Stimulated activated memory B cell treated with anti-CD40 and anti-IgM and Interleukin-4, amounts not matched to agents 10 μg/mL and 1 μg/mL and 100 μg/mL, for 72 hours (primary cell): ENCODE data around the gene PRKN.

Source experiments
- ATAC-seq: fragments of 150-1000 bp; cut with Tn5 transposase; 2 replicates; pipeline ENCODE4 v1.10.0; 2021
- H3K27ac Mint-ChIP-seq: one replicate; pipeline ENCODE4 v1.8.0; 2022; ENCODE audit warnings: mild to moderate bottlenecking, mixed read lengths
- H3K27me3 Mint-ChIP-seq: one replicate; pipeline ENCODE4 v1.8.0; 2022; ENCODE audit warnings: mixed read lengths
- H3K36me3 Mint-ChIP-seq: one replicate; pipeline ENCODE4 v1.8.0; 2022; ENCODE audit warnings: mixed read lengths
- H3K4me1 Mint-ChIP-seq: one replicate; pipeline ENCODE4 v1.8.0; 2022; ENCODE audit warnings: mixed read lengths
- H3K4me3 Mint-ChIP-seq: one replicate; pipeline ENCODE4 v1.8.0; 2022; ENCODE audit warnings: mild to moderate bottlenecking, moderate library complexity, mixed read lengths
- H3K9me3 Mint-ChIP-seq: one replicate; pipeline ENCODE4 v1.8.0; 2022; ENCODE audit warnings: mixed read lengths

Gene PRKN

DNA sequence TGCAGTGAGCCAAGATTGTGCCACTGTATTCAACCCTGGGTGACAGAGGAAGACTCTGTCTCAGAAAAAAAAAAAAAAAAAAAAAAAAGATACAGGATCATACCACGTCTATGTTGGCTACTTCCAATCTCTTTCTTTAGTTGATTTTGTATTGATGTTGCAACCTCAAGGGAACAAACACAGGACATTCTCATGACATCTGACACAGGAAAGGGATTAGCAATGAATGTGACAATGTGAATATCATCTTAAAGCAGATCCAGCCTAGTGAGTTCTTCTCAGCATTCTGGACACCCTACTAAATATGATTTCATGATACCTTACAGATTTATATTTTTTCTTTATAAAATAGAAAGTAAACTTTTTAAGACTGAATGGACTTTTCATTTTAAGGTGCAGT is 580.3 kb downstream of the PRKN start:
- H3K36me3 Mint-ChIP-seq: no peaks in the 10 kb centered on the region
- H3K9me3 Mint-ChIP-seq: no peaks in the 10 kb centered on the region
- H3K27ac Mint-ChIP-seq: no peak overlapping the region
- H3K27me3 Mint-ChIP-seq: no peaks in the 10 kb centered on the region
- no peak overlapping the region for H3K4me3 Mint-ChIP-seq
- ATAC-seq: no peak
- H3K4me1 Mint-ChIP-seq: peaks cover 11% of the 10 kb centered on the region

DNA sequence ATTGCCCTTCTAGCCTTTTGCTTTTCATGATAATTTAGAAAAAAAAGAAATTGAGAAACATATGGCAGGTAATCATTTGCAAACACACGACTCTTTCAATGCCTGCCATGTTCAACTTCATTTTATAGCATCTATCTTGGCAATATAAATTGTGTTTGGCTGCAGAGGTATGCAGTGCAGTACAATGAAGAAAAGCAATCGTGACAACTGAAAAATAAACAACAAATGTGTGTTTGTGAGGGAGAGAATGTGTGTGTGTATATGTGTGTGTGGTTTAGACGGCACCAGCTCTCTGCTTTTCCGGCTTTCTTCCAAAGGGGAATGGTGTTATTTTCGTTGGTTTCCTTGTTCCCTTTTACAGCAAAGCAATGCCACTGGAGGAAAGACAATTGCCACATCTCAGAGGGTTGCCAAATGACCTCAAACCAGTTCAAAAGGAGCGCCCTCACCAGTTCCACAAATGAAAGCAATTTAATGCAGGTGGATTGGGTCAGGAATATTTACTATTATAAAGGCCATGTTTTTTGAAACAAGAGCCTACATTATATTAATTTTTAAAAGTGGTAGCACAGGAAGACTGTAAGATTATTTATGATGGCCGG is 587.2 kb downstream of the PRKN start:
- H3K27me3 Mint-ChIP-seq: no peaks in the 10 kb centered on the region
- H3K36me3 Mint-ChIP-seq: no peaks in the 10 kb centered on the region
- ATAC-seq: no peak
- no peak overlapping the region for H3K27ac Mint-ChIP-seq
- H3K9me3 Mint-ChIP-seq: peaks cover 15% of the 10 kb centered on the region
- no peaks in the 10 kb centered on the region for H3K4me1 Mint-ChIP-seq
- H3K4me3 Mint-ChIP-seq: no peak overlapping the region

DNA sequence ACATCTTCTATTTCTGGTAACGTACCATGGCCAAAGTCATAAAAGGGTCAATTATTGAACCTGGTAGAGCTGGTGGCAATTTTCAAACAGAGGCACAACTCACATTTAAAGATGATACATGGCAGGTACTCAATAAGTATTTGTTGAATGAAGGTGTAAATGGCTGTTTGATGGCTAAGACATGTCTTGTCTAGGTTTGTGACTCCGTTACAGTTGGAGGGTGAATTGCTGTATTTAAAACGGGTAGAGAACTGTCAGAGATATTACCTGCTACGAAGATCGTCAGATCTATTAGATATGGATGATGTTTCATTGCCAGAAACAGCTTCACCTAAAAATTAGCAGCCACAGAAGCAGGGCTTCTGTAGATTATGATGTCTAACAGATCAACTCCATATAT is 601.9 kb downstream of the PRKN start:
- Mint-ChIP-seq H3K36me3 (no peaks in the 10 kb centered on the region), H3K27me3 (no peaks in the 10 kb centered on the region), H3K4me3 (no peak overlapping the region), H3K27ac (no peak overlapping the region), H3K4me1 (no peaks in the 10 kb centered on the region), H3K9me3 (no peaks in the 10 kb centered on the region)
- no peak for ATAC-seq

GRCh38 chr6:162124710-162125435 is 602.7 kb downstream of the PRKN start:
- no peaks in the 10 kb centered on the region for H3K36me3 Mint-ChIP-seq
- no peak overlapping the region for H3K27ac Mint-ChIP-seq
- H3K4me3 Mint-ChIP-seq: no peak overlapping the region
- no peak for ATAC-seq
- no peaks in the 10 kb centered on the region for H3K4me1 Mint-ChIP-seq
- no peaks in the 10 kb centered on the region for H3K9me3 Mint-ChIP-seq
- H3K27me3 Mint-ChIP-seq: no peaks in the 10 kb centered on the region

DNA sequence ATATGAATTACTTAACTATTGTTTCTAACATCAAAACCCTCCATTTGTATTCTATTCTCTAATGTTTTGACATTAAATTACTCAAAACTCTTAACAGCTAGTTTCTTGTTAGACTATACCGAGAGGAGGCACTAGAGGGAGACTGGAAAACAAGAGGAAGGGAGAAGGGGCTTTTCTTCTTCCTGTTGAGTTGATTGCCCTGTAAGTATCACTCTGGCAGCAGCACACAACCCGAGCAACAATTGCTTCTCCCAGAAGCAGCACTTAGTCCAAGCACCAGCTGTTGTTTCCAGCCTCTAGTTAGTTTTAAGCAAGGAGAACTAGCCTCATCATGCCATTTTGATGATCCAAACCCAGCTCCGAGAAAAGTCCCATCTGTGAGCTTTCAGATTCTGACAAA is 603.8 kb downstream of the PRKN start:
- no peaks in the 10 kb centered on the region for H3K36me3 Mint-ChIP-seq
- no peak overlapping the region for H3K4me3 Mint-ChIP-seq
- no peak overlapping the region for H3K27ac Mint-ChIP-seq
- H3K27me3 Mint-ChIP-seq: no peaks in the 10 kb centered on the region
- H3K4me1 Mint-ChIP-seq: no peaks in the 10 kb centered on the region
- no peaks in the 10 kb centered on the region for H3K9me3 Mint-ChIP-seq
- ATAC-seq: no peak

- no peak for ATAC-seq
- Mint-ChIP-seq H3K27me3 (no peaks in the 10 kb centered on the region), H3K27ac (peak overlapping the region; percentile 35), H3K36me3 (no peaks in the 10 kb centered on the region), H3K9me3 (no peaks in the 10 kb centered on the region), H3K4me3 (no peak overlapping the region), H3K4me1 (no peaks in the 10 kb centered on the region)
Observed at GRCh38 chr6:162119341-162119740, 608.2 kb downstream of the PRKN start.

DNA sequence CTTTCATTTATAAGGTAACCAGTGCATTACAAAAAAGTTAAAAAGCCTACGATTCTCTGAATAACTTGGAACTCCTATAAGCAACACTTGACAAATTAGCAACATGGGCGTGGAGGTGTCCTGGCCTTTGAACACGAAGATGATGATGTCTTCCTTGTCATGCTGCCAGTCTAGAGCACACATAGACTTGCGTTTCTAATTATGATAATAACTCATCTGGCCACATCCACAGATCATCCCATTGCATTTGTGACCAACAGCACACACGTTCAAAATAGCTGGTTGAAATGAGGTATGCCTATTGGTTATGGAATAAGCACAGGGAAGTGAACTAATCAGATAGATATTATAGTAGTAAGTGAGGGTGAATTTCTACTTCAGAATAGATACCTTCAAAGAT is 608.9 kb downstream of the PRKN start:
- Mint-ChIP-seq H3K27me3 (no peaks in the 10 kb centered on the region), H3K36me3 (no peaks in the 10 kb centered on the region), H3K9me3 (no peaks in the 10 kb centered on the region), H3K27ac (no peak overlapping the region), H3K4me3 (no peak overlapping the region), H3K4me1 (no peaks in the 10 kb centered on the region)
- ATAC-seq: no peak

GRCh38 chr6:162116902-162117525 is 610.6 kb downstream of the PRKN start:
- H3K4me3 Mint-ChIP-seq: no peak overlapping the region
- no peak for ATAC-seq
- H3K27me3 Mint-ChIP-seq: no peaks in the 10 kb centered on the region
- no peaks in the 10 kb centered on the region for H3K4me1 Mint-ChIP-seq
- H3K9me3 Mint-ChIP-seq: no peaks in the 10 kb centered on the region
- no peak overlapping the region for H3K27ac Mint-ChIP-seq
- no peaks in the 10 kb centered on the region for H3K36me3 Mint-ChIP-seq

DNA sequence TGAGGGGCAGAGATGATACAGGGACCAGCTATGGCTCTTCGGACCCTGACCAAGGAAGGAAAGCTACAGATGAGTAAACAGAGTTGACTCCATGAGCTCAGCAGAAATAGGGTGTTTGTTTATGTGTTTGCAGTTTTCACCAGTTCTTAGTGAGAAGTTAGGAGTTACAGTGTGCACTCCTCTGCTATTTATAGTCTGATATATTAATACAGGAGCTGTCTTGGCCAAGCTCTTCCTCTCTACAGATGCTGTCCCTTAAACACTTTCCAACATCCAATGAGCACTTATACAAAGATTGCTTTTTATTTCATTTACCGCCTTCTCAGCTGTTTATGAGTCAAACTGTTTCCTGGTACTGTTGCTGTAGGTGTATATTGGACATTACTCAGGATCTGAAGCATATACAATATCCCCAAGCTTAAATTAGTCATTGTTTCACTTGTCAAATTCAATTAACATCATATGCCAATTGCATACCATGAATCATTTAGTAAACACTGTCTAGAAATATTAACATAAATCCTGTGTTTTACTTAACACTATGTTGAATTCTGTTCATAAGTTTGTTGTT is 618.0 kb downstream of the PRKN start:
- no peak overlapping the region for H3K4me3 Mint-ChIP-seq
- ATAC-seq: no peak
- no peaks in the 10 kb centered on the region for H3K4me1 Mint-ChIP-seq
- H3K36me3 Mint-ChIP-seq: no peaks in the 10 kb centered on the region
- no peaks in the 10 kb centered on the region for H3K27me3 Mint-ChIP-seq
- no peak overlapping the region for H3K27ac Mint-ChIP-seq
- H3K9me3 Mint-ChIP-seq: no peaks in the 10 kb centered on the region

GRCh38 chr6:162108041-162108440 is 619.5 kb downstream of the PRKN start:
- Mint-ChIP-seq H3K4me3 (no peak overlapping the region), H3K27ac (no peak overlapping the region), H3K36me3 (no peaks in the 10 kb centered on the region), H3K27me3 (no peaks in the 10 kb centered on the region), H3K4me1 (no peaks in the 10 kb centered on the region), H3K9me3 (no peaks in the 10 kb centered on the region)
- no peak for ATAC-seq

DNA sequence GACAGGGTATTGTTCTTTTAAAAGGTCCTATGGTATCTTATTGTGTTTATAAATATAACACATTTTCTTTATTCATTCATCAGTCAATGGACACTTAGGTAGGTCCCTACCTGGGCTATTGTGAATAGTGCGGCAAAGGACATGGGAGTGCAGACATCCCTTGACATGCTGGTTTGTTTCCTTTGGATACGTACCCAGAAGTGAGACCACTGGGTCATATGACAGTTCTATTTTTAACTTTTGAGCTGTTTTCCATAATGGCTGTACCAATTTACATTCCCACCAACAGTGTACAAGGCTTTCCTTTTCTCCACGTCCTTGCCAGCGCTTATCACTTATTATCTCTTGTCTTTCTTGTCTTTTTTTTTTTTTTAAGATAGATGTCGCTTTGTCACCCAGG is 627.5 kb downstream of the PRKN start:
- no peak overlapping the region for H3K27ac Mint-ChIP-seq
- no peaks in the 10 kb centered on the region for H3K36me3 Mint-ChIP-seq
- H3K4me1 Mint-ChIP-seq: no peaks in the 10 kb centered on the region
- no peaks in the 10 kb centered on the region for H3K27me3 Mint-ChIP-seq
- H3K4me3 Mint-ChIP-seq: no peak overlapping the region
- no peak for ATAC-seq
- H3K9me3 Mint-ChIP-seq: peaks cover 3% of the 10 kb centered on the region

- Mint-ChIP-seq H3K36me3 (no peaks in the 10 kb centered on the region), H3K27me3 (no peaks in the 10 kb centered on the region), H3K4me1 (no peaks in the 10 kb centered on the region), H3K9me3 (peaks cover 6% of the 10 kb centered on the region), H3K4me3 (no peak overlapping the region), H3K27ac (no peak overlapping the region)
- no peak for ATAC-seq
Observed at GRCh38 chr6:162099685-162100084, 627.9 kb downstream of the PRKN start.

DNA sequence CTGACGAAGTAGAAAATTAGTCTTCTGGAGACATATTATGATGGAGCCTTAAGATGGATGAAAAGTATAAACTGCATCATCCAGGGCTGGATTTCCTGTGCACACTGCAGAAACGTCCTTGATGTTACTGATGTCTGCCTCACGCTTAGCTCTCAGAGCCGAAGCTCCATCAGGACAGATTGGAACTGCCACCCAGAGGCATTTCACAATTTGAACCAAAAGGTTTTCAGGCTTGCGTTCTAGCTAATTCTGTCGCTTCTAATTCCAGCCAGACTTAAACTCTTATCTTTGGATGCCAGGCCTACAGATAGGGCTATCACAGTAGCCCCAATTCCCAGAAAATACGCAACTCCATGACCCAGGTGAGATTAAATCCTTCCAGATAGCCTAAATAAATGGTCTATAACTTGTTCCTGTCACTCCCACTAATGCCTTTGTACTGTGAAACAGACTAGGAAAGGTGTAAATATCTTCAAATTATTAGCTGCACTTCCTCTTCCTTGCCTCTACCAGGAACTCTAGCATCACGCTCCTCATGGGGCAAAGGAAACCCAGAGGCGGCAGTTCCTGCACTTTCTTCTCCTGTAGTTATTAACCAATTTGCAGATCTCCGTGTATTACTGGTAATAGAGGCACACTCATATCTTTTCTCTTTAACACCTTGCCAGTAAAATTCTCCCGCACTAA is 634.6 kb downstream of the PRKN start:
- no peaks in the 10 kb centered on the region for H3K4me1 Mint-ChIP-seq
- no peak overlapping the region for H3K4me3 Mint-ChIP-seq
- no peak overlapping the region for H3K27ac Mint-ChIP-seq
- ATAC-seq: no peak
- H3K27me3 Mint-ChIP-seq: no peaks in the 10 kb centered on the region
- H3K9me3 Mint-ChIP-seq: peaks cover 10% of the 10 kb centered on the region
- no peaks in the 10 kb centered on the region for H3K36me3 Mint-ChIP-seq

- Mint-ChIP-seq H3K36me3 (no peaks in the 10 kb centered on the region), H3K4me1 (no peaks in the 10 kb centered on the region), H3K27ac (no peak overlapping the region), H3K9me3 (peaks cover 7% of the 10 kb centered on the region), H3K27me3 (no peaks in the 10 kb centered on the region), H3K4me3 (no peak overlapping the region)
- ATAC-seq: no peak
Observed at GRCh38 chr6:162090734-162091133, 636.8 kb downstream of the PRKN start.

- no peaks in the 10 kb centered on the region for H3K36me3 Mint-ChIP-seq
- H3K27me3 Mint-ChIP-seq: no peaks in the 10 kb centered on the region
- no peak overlapping the region for H3K27ac Mint-ChIP-seq
- H3K4me1 Mint-ChIP-seq: no peaks in the 10 kb centered on the region
- H3K4me3 Mint-ChIP-seq: no peak overlapping the region
- no peak for ATAC-seq
- peaks cover 3% of the 10 kb centered on the region for H3K9me3 Mint-ChIP-seq
Observed at GRCh38 chr6:162088091-162088490, 639.5 kb downstream of the PRKN start.
